GM19467 (cell line): Measurements from ENCODE around the gene POC1A.
"Not testable (repeated sequence)": the region's sequence is repeated elsewhere in the genome, so short reads cannot be mapped to it uniquely, and the experiment has no call there.

ENCODE experiments used
- ATAC-seq: cut with Tn5 transposase; IDR thresholded peaks from one replicate; pipeline ENCODE4 v1.9.1; 2021; ENCODE audit warnings: mild to moderate bottlenecking, moderate library complexity; ENCODE audit not compliant: unreplicated experiment

POC1A gene

GRCh38 chr3:52034212-52034611, 120.0 kb downstream of the POC1A start:
- ATAC-seq: no peak

DNA sequence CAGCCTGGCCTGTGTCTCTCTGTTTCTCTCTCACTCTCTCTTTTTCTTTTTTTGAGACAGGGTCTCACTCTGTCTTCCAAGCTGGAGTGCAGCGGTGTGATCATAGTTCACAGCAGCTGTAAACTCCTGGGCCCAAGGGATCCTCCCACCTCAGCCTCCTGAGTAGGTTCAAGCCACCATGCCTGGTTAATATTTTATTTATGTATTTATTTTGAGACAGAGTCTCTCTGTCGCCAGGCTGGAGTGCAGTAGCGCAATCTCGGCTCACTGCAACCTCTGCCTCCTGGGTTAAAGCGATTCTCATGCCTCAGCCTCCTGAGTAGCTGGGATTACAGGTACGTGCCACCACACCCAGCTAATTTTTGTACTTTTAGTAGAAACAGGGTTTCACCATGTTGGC, 120.5 kb downstream of the POC1A start:
- ATAC-seq: not testable (repeated sequence)

GRCh38 chr3:52032702-52033408, 121.4 kb downstream of the POC1A start:
- no peak for ATAC-seq

- ATAC-seq: no peak
Measured at GRCh38 chr3:52031896-52032295, 122.3 kb downstream of the POC1A start.

DNA sequence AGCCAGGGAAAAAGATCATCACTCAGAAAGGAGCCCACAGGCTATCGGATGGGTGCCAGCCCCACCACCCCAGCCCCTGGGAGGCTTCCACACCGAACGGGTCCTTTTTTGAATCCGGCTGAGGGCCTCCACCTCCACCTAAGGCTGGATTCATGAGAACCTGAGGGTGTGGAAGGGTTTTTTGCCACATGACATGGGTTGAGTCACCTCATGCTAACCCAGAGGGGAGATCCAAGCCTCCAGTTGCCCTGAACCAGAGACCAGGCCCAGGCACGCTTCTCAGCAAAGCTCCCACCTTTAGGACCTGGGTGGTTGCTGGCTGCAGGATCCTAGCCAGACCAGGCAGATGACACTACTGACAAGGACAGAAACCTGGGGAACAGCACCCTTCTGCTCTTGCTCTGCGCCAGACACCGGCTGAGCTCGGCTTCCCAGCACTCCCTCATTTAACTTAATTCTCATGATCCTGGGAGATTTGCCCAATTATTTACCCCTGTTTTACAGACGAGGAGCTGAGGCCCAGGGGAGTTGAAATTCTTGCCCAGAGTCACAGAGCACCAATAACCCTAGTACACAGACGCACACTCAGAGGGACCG, 123.4 kb downstream of the POC1A start:
- no peak for ATAC-seq

GRCh38 chr3:52029535-52029934, 124.7 kb downstream of the POC1A start:
- ATAC-seq: no peak

GRCh38 chr3:52029053-52029452, 125.2 kb downstream of the POC1A start:
- no peak for ATAC-seq

- ATAC-seq: no peak
Measured at GRCh38 chr3:52028572-52028971, 125.7 kb downstream of the POC1A start.

DNA sequence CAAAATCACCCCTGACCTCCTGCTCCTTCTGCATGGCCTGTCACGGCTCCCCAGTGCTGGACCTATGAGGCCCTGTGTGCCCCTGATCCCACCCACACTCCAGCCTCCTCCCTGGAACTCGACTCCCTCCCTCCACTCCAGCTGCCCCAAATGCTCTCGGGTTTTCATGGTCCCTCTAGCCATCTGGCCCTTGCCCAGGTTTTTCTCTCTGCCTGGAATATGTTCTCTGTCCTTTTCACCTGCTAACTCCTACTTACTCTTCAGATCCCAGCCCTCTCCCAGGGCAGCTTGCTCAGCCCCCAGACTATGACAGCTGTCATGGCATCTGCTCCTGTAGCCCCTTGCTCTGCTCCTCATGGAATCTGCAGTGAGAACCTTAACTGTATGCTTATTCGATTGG, 128.2 kb downstream of the POC1A start:
- ATAC-seq: no peak

GRCh38 chr3:52025453-52025852, 128.8 kb downstream of the POC1A start:
- no peak for ATAC-seq
